Body of pancreas (tissue), 4 donors: Measurements from ENCODE around the gene MRPL49.

Source experiments
- POLR2A ChIP-seq, 3 donors: fragments of 450-650 bp; IDR thresholded peaks; one replicate each; pipeline ENCODE4 v1.6.1; 2016; ENCODE audit warnings: antibody characterized with exemption in 3 of 3, mild to moderate bottlenecking in 2 of 3
- TF ChIP-seq, protein P1 (sequence below), 7 experiments: fragments of 450-650 bp in 4 of 7; fragments of 200-600 bp in 3 of 7; sonication (generic) in 3 of 7; IDR thresholded peaks; one replicate each; pipeline ENCODE4 v1.5.1; 2016 to 2019; ENCODE audit warnings: antibody characterized with exemption in 7 of 7

DNA sequence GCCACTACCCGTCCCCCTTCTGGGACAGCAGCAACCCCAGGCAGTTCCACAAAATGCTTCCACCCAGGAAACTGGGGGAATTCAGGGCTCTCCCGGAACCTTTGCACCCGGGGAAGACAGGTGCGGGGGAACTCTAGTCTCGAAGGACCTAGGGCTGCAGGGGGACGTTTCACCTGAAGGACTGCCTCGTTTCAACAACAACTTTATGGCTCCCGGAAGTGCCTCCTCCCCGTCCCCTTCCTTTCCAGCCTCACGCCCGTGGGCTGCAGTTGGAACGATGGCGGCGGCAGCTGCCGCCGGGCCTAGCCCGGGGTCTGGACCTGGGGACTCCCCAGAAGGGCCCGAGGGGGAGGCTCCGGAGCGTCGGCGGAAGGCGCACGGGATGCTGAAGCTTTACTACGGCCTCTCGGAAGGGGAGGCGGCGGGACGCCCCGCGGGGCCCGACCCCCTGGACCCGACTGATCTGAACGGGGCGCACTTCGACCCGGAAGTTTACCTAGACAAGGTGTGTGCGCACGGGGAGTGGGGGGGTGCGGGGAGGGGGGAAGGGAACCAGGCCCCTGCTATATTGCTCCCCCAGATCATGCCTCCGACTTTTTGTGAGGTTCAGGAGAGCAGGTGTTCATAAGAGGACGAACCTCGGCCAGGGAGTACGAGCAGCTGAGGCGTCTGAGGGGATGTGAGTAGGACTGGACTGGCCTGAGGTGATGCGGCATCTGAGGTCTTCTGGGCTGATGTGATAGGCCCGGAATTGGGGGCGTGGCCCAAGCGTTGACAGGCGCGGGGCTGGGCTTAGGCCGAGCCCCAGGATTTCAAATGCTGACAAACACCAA lies 25.9 kb upstream of the MRPL49 start, which contains the start of gene VPS51:
- TF ChIP-seq, protein P1, sequence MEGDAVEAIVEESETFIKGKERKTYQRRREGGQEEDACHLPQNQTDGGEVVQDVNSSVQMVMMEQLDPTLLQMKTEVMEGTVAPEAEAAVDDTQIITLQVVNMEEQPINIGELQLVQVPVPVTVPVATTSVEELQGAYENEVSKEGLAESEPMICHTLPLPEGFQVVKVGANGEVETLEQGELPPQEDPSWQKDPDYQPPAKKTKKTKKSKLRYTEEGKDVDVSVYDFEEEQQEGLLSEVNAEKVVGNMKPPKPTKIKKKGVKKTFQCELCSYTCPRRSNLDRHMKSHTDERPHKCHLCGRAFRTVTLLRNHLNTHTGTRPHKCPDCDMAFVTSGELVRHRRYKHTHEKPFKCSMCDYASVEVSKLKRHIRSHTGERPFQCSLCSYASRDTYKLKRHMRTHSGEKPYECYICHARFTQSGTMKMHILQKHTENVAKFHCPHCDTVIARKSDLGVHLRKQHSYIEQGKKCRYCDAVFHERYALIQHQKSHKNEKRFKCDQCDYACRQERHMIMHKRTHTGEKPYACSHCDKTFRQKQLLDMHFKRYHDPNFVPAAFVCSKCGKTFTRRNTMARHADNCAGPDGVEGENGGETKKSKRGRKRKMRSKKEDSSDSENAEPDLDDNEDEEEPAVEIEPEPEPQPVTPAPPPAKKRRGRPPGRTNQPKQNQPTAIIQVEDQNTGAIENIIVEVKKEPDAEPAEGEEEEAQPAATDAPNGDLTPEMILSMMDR (IDR thresholded peaks at IDR 0.05), result peak in 3 of 7 experiments; percentile 17 to 39 (median 30)
- peak; percentile 68 to 86 (median 85) for TF ChIP-seq POLR2A (IDR thresholded peaks at IDR 0.05)
